GM13976 (cell line): ENCODE measurements around the gene MADD.

Source experiments
- DNase-seq: peaks from one replicate; pipeline ENCODE4 v3.0.0; 2012; ENCODE audit warnings: low spot score
- in situ Hi-C: fragments of 300-500 bp; cut with MboI; formaldehyde crosslinking; loops from one replicate; pipeline ENCODE4 v1.12.0; 2022; ENCODE audit warnings: low sequenced_read_pairs, mixed read lengths, inconsistent platforms; ENCODE audit not compliant: unreplicated experiment
- TF ChIP-seq, protein P1 (sequence below): IDR thresholded peaks from 2 replicates; pipeline ENCODE4 v1.5.1; 2012; ENCODE audit warnings: borderline replicate concordance, mild to moderate bottlenecking; ENCODE audit not compliant: insufficient read depth; ENCODE audit errors: extremely low read depth, missing control alignments, control extremely low read depth

MADD gene

GRCh38 chr11:47233989-47234668 lies 35.8 kb upstream of the MADD start:
- no peak for DNase-seq

DNA sequence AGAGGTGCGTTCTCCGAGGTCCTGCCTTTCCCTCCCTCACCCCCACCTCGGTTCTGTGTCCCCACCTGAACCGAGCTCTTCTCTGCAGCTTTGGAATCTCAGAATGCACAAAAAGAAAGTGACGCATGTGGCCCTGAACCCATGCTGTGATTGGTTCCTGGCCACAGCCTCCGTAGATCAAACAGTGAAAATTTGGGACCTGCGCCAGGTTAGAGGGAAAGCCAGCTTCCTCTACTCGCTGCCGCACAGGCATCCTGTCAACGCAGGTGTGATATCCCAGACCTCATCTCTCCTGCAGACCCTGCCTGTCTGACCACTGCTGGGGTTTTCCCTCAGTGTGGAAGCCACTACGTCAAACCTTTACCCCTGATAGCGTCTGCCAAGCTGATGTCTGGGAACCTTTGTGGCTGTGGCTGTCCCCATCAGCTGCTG lies 35.2 kb upstream of the MADD start:
- in situ Hi-C loops: no loop called here
- TF ChIP-seq, protein P1, sequence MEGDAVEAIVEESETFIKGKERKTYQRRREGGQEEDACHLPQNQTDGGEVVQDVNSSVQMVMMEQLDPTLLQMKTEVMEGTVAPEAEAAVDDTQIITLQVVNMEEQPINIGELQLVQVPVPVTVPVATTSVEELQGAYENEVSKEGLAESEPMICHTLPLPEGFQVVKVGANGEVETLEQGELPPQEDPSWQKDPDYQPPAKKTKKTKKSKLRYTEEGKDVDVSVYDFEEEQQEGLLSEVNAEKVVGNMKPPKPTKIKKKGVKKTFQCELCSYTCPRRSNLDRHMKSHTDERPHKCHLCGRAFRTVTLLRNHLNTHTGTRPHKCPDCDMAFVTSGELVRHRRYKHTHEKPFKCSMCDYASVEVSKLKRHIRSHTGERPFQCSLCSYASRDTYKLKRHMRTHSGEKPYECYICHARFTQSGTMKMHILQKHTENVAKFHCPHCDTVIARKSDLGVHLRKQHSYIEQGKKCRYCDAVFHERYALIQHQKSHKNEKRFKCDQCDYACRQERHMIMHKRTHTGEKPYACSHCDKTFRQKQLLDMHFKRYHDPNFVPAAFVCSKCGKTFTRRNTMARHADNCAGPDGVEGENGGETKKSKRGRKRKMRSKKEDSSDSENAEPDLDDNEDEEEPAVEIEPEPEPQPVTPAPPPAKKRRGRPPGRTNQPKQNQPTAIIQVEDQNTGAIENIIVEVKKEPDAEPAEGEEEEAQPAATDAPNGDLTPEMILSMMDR: no peak
- no peak for DNase-seq

More at GRCh38 chr11:47233989-47234668, 35.8 kb upstream of the MADD start:
- in situ Hi-C loops: no loop called here
- TF ChIP-seq, protein P1: no peak

DNA sequence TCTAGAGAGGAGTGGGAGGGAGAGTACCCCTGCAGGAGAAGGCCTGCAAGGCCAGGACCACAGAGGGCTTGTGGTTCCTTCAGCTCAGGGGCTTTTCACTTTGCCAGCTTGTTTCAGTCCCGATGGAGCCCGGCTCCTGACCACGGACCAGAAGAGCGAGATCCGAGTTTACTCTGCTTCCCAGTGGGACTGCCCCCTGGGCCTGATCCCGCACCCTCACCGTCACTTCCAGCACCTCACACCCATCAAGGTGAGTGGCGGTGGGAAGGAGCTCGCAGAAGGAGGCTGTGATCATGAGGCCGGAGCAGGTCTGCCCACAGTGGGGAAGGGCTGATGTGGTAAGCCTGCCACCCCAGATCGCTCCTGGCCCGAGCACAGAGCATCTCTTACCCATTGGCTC lies 34.8 kb upstream of the MADD start:
- in situ Hi-C loops: no loop called here
- TF ChIP-seq, protein P1: no peak

DNA sequence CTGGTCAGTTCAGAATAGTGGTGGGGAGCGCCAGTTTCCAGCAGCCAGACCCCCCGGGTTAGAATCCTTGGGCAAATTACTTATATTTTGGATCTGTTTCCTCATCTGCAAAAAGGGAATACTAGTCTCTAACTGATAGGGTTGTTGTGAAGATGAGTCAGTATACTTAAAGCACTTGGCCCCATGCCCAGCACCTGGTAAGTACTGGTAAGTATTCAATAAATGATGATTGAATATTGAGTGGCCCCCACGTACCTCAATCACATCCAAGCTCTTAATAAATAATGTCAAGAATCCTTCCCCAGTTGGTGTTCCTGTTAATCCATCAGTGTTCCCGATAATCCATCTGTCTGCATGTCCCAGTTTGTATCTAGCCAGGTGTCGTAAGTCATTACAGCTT lies 33.5 kb upstream of the MADD start:
- in situ Hi-C loops: no loop called here
- no peak for DNase-seq
- TF ChIP-seq, protein P1: no peak

More for the DNA sequence above, 34.8 kb upstream of the MADD start:
- DNase-seq: no peak

GRCh38 chr11:47239852-47240251 lies 30.1 kb upstream of the MADD start:
- TF ChIP-seq, protein P1: no peak
- DNase-seq: no peak
- in situ Hi-C loops: no loop called here

DNA sequence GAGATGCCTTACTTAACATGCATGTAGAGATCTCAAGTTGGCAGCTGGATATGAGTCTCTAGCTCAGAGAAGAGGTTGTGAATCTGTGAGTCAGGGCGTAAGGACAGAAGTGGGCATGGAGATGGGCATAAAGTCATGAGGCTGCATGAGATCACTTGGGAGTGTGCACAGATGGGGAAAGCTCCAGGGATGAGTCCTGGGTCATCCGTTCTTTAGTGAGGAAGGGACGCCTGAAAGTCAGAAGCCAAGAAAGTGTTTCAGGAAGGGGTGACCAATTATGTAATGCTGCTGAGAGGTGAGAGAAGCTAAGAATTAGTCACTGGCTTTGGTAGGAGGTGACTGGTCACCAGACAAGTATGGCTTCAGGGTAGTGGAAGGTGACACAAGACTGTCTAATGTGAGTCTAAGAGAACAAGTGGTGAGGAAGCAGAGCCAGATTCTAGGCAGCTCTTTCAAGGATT lies 28.1 kb upstream of the MADD start:
- in situ Hi-C loops: no loop called here
- DNase-seq: no peak
- TF ChIP-seq, protein P1: no peak
